ENCODE measurements around the gene PHGDH.

PHGDH gene

DNA sequence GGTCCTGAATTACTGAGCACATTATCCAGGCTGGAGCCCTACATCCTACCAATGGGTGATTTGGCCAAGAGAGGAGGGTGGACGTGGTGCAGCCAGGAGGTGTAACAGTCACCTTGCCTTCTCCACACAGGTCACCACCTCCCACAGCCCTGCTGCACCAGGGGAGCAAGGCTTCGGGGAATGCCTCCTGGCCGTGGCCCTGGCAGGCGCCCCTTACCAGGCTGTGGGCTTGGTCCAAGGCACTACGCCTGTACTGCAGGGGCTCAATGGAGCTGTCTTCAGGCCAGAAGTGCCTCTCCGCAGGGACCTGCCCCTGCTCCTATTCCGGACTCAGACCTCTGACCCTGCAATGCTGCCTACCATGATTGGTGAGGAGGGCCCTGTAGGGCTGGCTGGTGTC lies 30.9 kb downstream of the PHGDH start:
- no peaks in the 10 kb centered on the region for H3K27me3 ChIP-seq
- peaks cover 0 to 42% (median 21%) of the 10 kb centered on the region in 4 donors for H3K4me1 ChIP-seq
- intact Hi-C loops (cut with DNase I; ENCODE audit: low total_unique reads) = no loop called here
- TF ChIP-seq, protein P1, sequence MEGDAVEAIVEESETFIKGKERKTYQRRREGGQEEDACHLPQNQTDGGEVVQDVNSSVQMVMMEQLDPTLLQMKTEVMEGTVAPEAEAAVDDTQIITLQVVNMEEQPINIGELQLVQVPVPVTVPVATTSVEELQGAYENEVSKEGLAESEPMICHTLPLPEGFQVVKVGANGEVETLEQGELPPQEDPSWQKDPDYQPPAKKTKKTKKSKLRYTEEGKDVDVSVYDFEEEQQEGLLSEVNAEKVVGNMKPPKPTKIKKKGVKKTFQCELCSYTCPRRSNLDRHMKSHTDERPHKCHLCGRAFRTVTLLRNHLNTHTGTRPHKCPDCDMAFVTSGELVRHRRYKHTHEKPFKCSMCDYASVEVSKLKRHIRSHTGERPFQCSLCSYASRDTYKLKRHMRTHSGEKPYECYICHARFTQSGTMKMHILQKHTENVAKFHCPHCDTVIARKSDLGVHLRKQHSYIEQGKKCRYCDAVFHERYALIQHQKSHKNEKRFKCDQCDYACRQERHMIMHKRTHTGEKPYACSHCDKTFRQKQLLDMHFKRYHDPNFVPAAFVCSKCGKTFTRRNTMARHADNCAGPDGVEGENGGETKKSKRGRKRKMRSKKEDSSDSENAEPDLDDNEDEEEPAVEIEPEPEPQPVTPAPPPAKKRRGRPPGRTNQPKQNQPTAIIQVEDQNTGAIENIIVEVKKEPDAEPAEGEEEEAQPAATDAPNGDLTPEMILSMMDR (IDR thresholded peaks at IDR 0.05) = no peak
- no peaks in the 10 kb centered on the region for H3K9me3 ChIP-seq
- H3K27ac ChIP-seq = peak overlapping the region; percentile 48 to 69
- no peak overlapping the region for H3K4me3 ChIP-seq
- no peak for DNase-seq
- H3K36me3 ChIP-seq = peaks cover 0 to 15% (median 0%) of the 10 kb centered on the region in 3 donors

DNA sequence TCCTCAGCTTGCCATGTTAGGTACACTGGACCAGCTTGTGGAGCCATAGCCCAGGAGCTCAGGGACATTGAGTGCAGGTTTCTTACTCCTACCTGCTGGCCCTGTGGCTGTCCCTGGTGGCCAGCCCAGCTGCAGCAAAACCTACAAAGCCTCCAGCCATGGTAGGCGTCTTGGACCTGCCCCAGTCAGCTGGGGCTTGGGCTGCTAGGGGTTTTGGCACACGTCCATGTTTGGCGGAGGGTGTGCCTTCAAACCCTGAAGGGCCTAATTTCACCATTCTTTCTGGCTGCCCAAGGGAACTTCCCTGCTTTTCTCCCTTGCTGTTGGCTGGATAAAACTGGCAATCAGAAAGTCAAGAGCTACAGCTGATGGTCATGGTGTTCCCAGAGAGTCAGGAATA lies 31.6 kb downstream of the PHGDH start:
- H3K4me1 ChIP-seq = peaks cover 0 to 38% (median 18%) of the 10 kb centered on the region in 4 donors
- DNase-seq = no peak
- H3K4me3 ChIP-seq = no peak overlapping the region
- peaks cover 0 to 11% (median 0%) of the 10 kb centered on the region in 3 donors for H3K36me3 ChIP-seq
- TF ChIP-seq, protein P1 (IDR thresholded peaks at IDR 0.05) = no peak
- no peaks in the 10 kb centered on the region for H3K27me3 ChIP-seq
- H3K27ac ChIP-seq = peak overlapping the region in 1 of 2 donors; percentile 69
- H3K9me3 ChIP-seq = no peaks in the 10 kb centered on the region
- intact Hi-C loops (cut with DNase I; ENCODE audit: low total_unique reads) = no loop called here

DNA sequence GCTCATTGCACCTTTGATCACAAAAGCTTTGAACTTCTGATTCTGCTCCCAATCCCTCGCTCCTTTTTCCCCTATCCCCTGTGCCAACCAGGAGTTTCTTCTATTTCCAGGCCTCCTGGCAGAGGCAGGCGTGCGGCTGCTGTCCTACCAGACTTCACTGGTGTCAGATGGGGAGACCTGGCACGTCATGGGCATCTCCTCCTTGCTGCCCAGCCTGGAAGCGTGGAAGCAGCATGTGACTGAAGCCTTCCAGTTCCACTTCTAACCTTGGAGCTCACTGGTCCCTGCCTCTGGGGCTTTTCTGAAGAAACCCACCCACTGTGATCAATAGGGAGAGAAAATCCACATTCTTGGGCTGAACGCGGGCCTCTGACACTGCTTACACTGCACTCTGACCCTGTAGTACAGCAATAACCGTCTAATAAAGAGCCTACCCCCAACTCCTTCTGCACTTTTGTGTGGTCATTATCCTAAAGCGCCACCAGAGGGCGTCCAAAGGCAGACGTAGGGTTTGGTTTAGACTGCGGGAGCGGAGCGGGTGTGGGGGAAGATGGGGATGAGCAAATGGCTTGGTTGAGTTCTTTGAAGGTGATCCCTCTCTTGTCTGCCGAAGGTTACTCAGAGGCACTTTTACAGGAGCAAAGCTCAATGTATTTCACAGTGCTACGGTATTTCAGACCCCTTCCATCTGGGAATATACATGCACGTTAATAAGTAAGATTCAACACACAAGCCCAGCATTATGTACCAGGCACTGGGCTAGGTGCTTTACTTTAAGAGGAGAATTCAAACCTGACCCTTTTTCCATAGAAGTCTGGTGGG lies 32.3 kb downstream of the PHGDH start:
- Histone ChIP-seq H3K4me1 (peaks cover 0 to 36% (median 18%) of the 10 kb centered on the region in 4 donors), H3K27ac (peak overlapping the region in 1 of 2 donors; percentile 69), H3K27me3 (no peaks in the 10 kb centered on the region), H3K9me3 (no peaks in the 10 kb centered on the region), H3K4me3 (no peak overlapping the region), H3K36me3 (peaks cover 0 to 4% (median 0%) of the 10 kb centered on the region in 3 donors)
- peak in 1 of 2 donors; percentile 53 for DNase-seq
- intact Hi-C loops (cut with DNase I; ENCODE audit: low total_unique reads) = no loop called here
- TF ChIP-seq, protein P1 (IDR thresholded peaks at IDR 0.05) = peak; percentile 64 to 80

DNA sequence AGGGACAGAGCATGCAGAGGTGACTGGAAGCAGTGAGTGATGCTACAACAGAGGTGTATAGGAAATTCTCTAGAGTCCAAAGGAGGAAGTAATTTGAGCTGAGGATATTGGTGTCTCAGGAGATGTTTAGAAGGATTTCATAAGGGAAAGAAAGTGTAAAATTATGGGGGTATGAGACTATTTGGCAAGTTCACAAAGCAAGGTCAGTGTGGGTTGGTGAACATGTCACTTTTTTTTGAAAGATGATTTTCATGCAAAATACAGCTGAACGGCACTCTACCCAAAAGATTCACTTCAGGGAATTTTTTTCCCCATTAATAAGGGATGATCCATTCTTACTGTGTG lies 32.8 kb downstream of the PHGDH start:
- H3K36me3 ChIP-seq = no peaks in the 10 kb centered on the region
- intact Hi-C loops (cut with DNase I; ENCODE audit: low total_unique reads) = no loop called here
- no peak overlapping the region for H3K27ac ChIP-seq
- no peaks in the 10 kb centered on the region for H3K27me3 ChIP-seq
- H3K4me1 ChIP-seq = peaks cover 0 to 36% (median 18%) of the 10 kb centered on the region in 4 donors
- TF ChIP-seq, protein P1 (IDR thresholded peaks at IDR 0.05) = no peak
- no peak for DNase-seq
- no peaks in the 10 kb centered on the region for H3K9me3 ChIP-seq
- H3K4me3 ChIP-seq = no peak overlapping the region

DNA sequence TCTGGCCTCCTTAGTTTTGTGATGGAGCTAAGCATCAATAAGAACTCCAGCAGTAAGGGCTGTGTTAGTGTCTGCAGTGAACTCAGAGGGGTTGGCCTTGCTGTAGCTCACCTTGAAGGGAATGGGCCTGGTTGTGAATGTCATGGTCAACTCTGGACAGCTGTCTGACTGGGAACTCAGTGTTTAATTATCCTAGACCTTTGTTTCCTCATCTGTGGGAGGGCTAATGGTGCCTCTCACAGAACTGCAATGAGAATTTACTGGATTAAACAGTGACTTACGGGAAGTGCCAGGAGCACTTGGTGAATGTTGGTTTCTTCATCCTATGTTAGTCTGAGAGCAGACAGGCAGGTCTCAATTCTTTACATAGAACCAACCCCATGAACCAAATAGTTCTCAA lies 33.3 kb downstream of the PHGDH start:
- Histone ChIP-seq H3K4me1 (peaks cover 0 to 36% (median 18%) of the 10 kb centered on the region in 4 donors), H3K4me3 (no peak overlapping the region), H3K36me3 (no peaks in the 10 kb centered on the region), H3K9me3 (no peaks in the 10 kb centered on the region), H3K27me3 (no peaks in the 10 kb centered on the region), H3K27ac (no peak overlapping the region)
- TF ChIP-seq, protein P1 (IDR thresholded peaks at IDR 0.05) = no peak
- intact Hi-C loops (cut with DNase I; ENCODE audit: low total_unique reads) = no loop called here
- DNase-seq = no peak

All from tibial artery (tissue), 4 donors.